Measurements from ENCODE around the gene MARCHF2.
"Not testable (repeated sequence)": the region's sequence is repeated elsewhere in the genome, so short reads cannot be mapped to it uniquely, and the experiment has no call there.

MARCHF2 gene

GRCh38 chr19:8377598-8377997 lies 35.5 kb upstream of the MARCHF2 start:
- no CpG with 5 or more reads among the region's 1 CpG for WGBS (ENCODE audit: extremely low coverage, insufficient coverage, low lambda C conversion rate)
- Histone ChIP-seq H3K23ac (ENCODE audit: low read length) (no peak overlapping the region), H3K4me2 (ENCODE audit: low read length) (no peak overlapping the region), H3K18ac (ENCODE audit: low read length) (no peak overlapping the region), H3K79me1 (ENCODE audit: low read length) (no peaks in the 10 kb centered on the region), H4K5ac (ENCODE audit: low read length) (no peak overlapping the region), H3K4ac (ENCODE audit: low read depth, low read length) (no peak overlapping the region), H2BK120ac (ENCODE audit: low read depth, low read length) (no peak overlapping the region), H3K79me2 (ENCODE audit: control insufficient read depth, insufficient read depth, low read length) (no peaks in the 10 kb centered on the region), H3K27ac (ENCODE audit: low read depth, low read length) (no peak overlapping the region), H3K56ac (ENCODE audit: low read length) (no peak overlapping the region), H2BK15ac (replicated peaks; ENCODE audit: low read depth) (no peak overlapping the region), H2BK5ac (ENCODE audit: low read length) (no peak overlapping the region), H3K36me3 (ENCODE audit: control insufficient read depth, insufficient read depth, low read length) (no peaks in the 10 kb centered on the region), H4K8ac (ENCODE audit: low read depth, low read length) (no peak overlapping the region), H3K4me3 (ENCODE audit: low read length) (no peak overlapping the region), H3K9ac (ENCODE audit: low read length) (no peak overlapping the region), H3K27me3 (ENCODE audit: insufficient read depth, low read length, poor library complexity) (no peaks in the 10 kb centered on the region), H3K4me1 (ENCODE audit: control insufficient read depth, low read depth, low read length) (no peaks in the 10 kb centered on the region), H2AK5ac (ENCODE audit: low read length) (no peak overlapping the region)
- DNase-seq = no peak

GRCh38 chr19:8379156-8379891 lies 33.8 kb upstream of the MARCHF2 start:
- DNase-seq; H2BK5ac ChIP-seq (ENCODE audit: low read length); H2AK5ac ChIP-seq (ENCODE audit: low read length); H4K8ac ChIP-seq (ENCODE audit: low read depth, low read length); H3K18ac ChIP-seq (ENCODE audit: low read length); H3K56ac ChIP-seq (ENCODE audit: low read length); H3K36me3 ChIP-seq (ENCODE audit: control insufficient read depth, insufficient read depth, low read length); H3K27ac ChIP-seq (ENCODE audit: low read depth, low read length); H3K4me2 ChIP-seq (ENCODE audit: low read length); H3K4me3 ChIP-seq (ENCODE audit: low read length); H3K4ac ChIP-seq (ENCODE audit: low read depth, low read length); H3K23ac ChIP-seq (ENCODE audit: low read length); H2BK120ac ChIP-seq (ENCODE audit: low read depth, low read length); H3K4me1 ChIP-seq (ENCODE audit: control insufficient read depth, low read depth, low read length); H2BK15ac ChIP-seq (replicated peaks; ENCODE audit: low read depth); H3K27me3 ChIP-seq (ENCODE audit: insufficient read depth, low read length, poor library complexity); H3K79me1 ChIP-seq (ENCODE audit: low read length); H3K9ac ChIP-seq (ENCODE audit: low read length); H3K79me2 ChIP-seq (ENCODE audit: control insufficient read depth, insufficient read depth, low read length); H4K5ac ChIP-seq (ENCODE audit: low read length): not testable (repeated sequence)
- no CpG with 5 or more reads among the region's 13 CpGs for WGBS (ENCODE audit: extremely low coverage, insufficient coverage, low lambda C conversion rate)

GRCh38 chr19:8384569-8384968 lies 28.5 kb upstream of the MARCHF2 start:
- H4K5ac ChIP-seq (ENCODE audit: low read length); H3K36me3 ChIP-seq (ENCODE audit: control insufficient read depth, insufficient read depth, low read length); H3K4ac ChIP-seq (ENCODE audit: low read depth, low read length); H2BK120ac ChIP-seq (ENCODE audit: low read depth, low read length); H3K9ac ChIP-seq (ENCODE audit: low read length); H3K4me2 ChIP-seq (ENCODE audit: low read length); H2AK5ac ChIP-seq (ENCODE audit: low read length); H3K4me1 ChIP-seq (ENCODE audit: control insufficient read depth, low read depth, low read length); H2BK5ac ChIP-seq (ENCODE audit: low read length); H3K79me2 ChIP-seq (ENCODE audit: control insufficient read depth, insufficient read depth, low read length); H4K8ac ChIP-seq (ENCODE audit: low read depth, low read length); H3K23ac ChIP-seq (ENCODE audit: low read length); H3K79me1 ChIP-seq (ENCODE audit: low read length); H3K4me3 ChIP-seq (ENCODE audit: low read length); DNase-seq; H2BK15ac ChIP-seq (replicated peaks; ENCODE audit: low read depth); H3K18ac ChIP-seq (ENCODE audit: low read length); H3K27me3 ChIP-seq (ENCODE audit: insufficient read depth, low read length, poor library complexity); H3K56ac ChIP-seq (ENCODE audit: low read length): not testable (repeated sequence)
- no CpG with 5 or more reads among the region's 4 CpGs for WGBS (ENCODE audit: extremely low coverage, insufficient coverage, low lambda C conversion rate)
- H3K27ac ChIP-seq (ENCODE audit: low read depth, low read length) = peak overlapping the region; percentile 44

GRCh38 chr19:8385103-8385502 lies 28.0 kb upstream of the MARCHF2 start:
- not testable (repeated sequence) for H3K79me1 ChIP-seq (ENCODE audit: low read length); H3K36me3 ChIP-seq (ENCODE audit: control insufficient read depth, insufficient read depth, low read length); H3K18ac ChIP-seq (ENCODE audit: low read length); DNase-seq; H3K23ac ChIP-seq (ENCODE audit: low read length); H4K8ac ChIP-seq (ENCODE audit: low read depth, low read length); H3K4me2 ChIP-seq (ENCODE audit: low read length); H3K56ac ChIP-seq (ENCODE audit: low read length); H3K27me3 ChIP-seq (ENCODE audit: insufficient read depth, low read length, poor library complexity); H4K5ac ChIP-seq (ENCODE audit: low read length); H3K4me1 ChIP-seq (ENCODE audit: control insufficient read depth, low read depth, low read length); H2AK5ac ChIP-seq (ENCODE audit: low read length); H2BK15ac ChIP-seq (replicated peaks; ENCODE audit: low read depth); H3K4ac ChIP-seq (ENCODE audit: low read depth, low read length); H3K4me3 ChIP-seq (ENCODE audit: low read length); H2BK120ac ChIP-seq (ENCODE audit: low read depth, low read length); H3K9ac ChIP-seq (ENCODE audit: low read length); H2BK5ac ChIP-seq (ENCODE audit: low read length); H3K27ac ChIP-seq (ENCODE audit: low read depth, low read length); H3K79me2 ChIP-seq (ENCODE audit: control insufficient read depth, insufficient read depth, low read length)
- no CpG with 5 or more reads among the region's 2 CpGs for WGBS (ENCODE audit: extremely low coverage, insufficient coverage, low lambda C conversion rate)

- WGBS (ENCODE audit: extremely low coverage, insufficient coverage, low lambda C conversion rate) = no CpG with 5 or more reads among the region's 3 CpGs
- not testable (repeated sequence) for H2BK120ac ChIP-seq (ENCODE audit: low read depth, low read length)
Measured at GRCh38 chr19:8385566-8385965, 27.5 kb upstream of the MARCHF2 start.

GRCh38 chr19:8386419-8386818 lies 26.7 kb upstream of the MARCHF2 start:
- DNase-seq; H3K4me3 ChIP-seq (ENCODE audit: low read length); H2BK15ac ChIP-seq (replicated peaks; ENCODE audit: low read depth); H2BK120ac ChIP-seq (ENCODE audit: low read depth, low read length); H3K79me2 ChIP-seq (ENCODE audit: control insufficient read depth, insufficient read depth, low read length); H3K4me1 ChIP-seq (ENCODE audit: control insufficient read depth, low read depth, low read length); H3K23ac ChIP-seq (ENCODE audit: low read length); H3K36me3 ChIP-seq (ENCODE audit: control insufficient read depth, insufficient read depth, low read length); H3K56ac ChIP-seq (ENCODE audit: low read length); H3K18ac ChIP-seq (ENCODE audit: low read length); H3K4ac ChIP-seq (ENCODE audit: low read depth, low read length); H3K4me2 ChIP-seq (ENCODE audit: low read length); H3K27me3 ChIP-seq (ENCODE audit: insufficient read depth, low read length, poor library complexity); H4K8ac ChIP-seq (ENCODE audit: low read depth, low read length); H3K27ac ChIP-seq (ENCODE audit: low read depth, low read length); H3K79me1 ChIP-seq (ENCODE audit: low read length); H3K9ac ChIP-seq (ENCODE audit: low read length); H2AK5ac ChIP-seq (ENCODE audit: low read length); H2BK5ac ChIP-seq (ENCODE audit: low read length); H4K5ac ChIP-seq (ENCODE audit: low read length): not testable (repeated sequence)
- no CpG with 5 or more reads among the region's 9 CpGs for WGBS (ENCODE audit: extremely low coverage, insufficient coverage, low lambda C conversion rate)

More at GRCh38 chr19:8385566-8385965, 27.5 kb upstream of the MARCHF2 start:
- not testable (repeated sequence) for H3K9ac ChIP-seq (ENCODE audit: low read length); H2AK5ac ChIP-seq (ENCODE audit: low read length); H3K18ac ChIP-seq (ENCODE audit: low read length); H2BK5ac ChIP-seq (ENCODE audit: low read length); H3K23ac ChIP-seq (ENCODE audit: low read length); H3K79me1 ChIP-seq (ENCODE audit: low read length); H3K27me3 ChIP-seq (ENCODE audit: insufficient read depth, low read length, poor library complexity); H4K8ac ChIP-seq (ENCODE audit: low read depth, low read length); H4K5ac ChIP-seq (ENCODE audit: low read length); DNase-seq; H3K4me3 ChIP-seq (ENCODE audit: low read length); H3K4me2 ChIP-seq (ENCODE audit: low read length); H2BK15ac ChIP-seq (replicated peaks; ENCODE audit: low read depth); H3K36me3 ChIP-seq (ENCODE audit: control insufficient read depth, insufficient read depth, low read length); H3K4me1 ChIP-seq (ENCODE audit: control insufficient read depth, low read depth, low read length); H3K56ac ChIP-seq (ENCODE audit: low read length); H3K79me2 ChIP-seq (ENCODE audit: control insufficient read depth, insufficient read depth, low read length); H3K4ac ChIP-seq (ENCODE audit: low read depth, low read length)
- peak overlapping the region; percentile 37 for H3K27ac ChIP-seq (ENCODE audit: low read depth, low read length)

Data from mesendoderm (in vitro differentiated cells).